B cell (primary cell): Measurements from ENCODE around the gene NYNRIN. TPM values are rescaled to one million over a fixed set of nuclear protein-coding genes. Genes with fewer than 3 reads are reported as not detected.
A peak's percentile ranks its signal among the peaks of the same experiment; 100 is the strongest.

ENCODE experiments used
- ATAC-seq: fragments of 200-7000 bp; cut with Tn5 transposase; one replicate; pipeline ENCODE4 v1.10.0; 2021; ENCODE audit warnings: low read depth, mild to moderate bottlenecking, moderate number of reproducible peaks, moderate library complexity
- CTCF ChIA-PET: fragments of 350-600 bp; sonication (Branson Sonifier 250); formaldehyde crosslinking; loops from one replicate; lab custom pipeline; 2021; ENCODE audit warnings: antibody characterized with exemption, inconsistent platforms; lab: Charles Lee
- POLR2A ChIA-PET: fragments of 350-600 bp; sonication (Branson Sonifier 250); formaldehyde crosslinking; loops from one replicate; lab custom pipeline; 2021; ENCODE audit warnings: antibody characterized with exemption; lab: Charles Lee
- DNase-seq: peaks from one replicate; pipeline ENCODE4 v3.0.0; 2013
- H2AFZ ChIP-seq: 2 replicates; pipeline ENCODE4 v1.6.1; 2012; ENCODE audit warnings: mild to moderate bottlenecking, low read depth, low read length; ENCODE audit not compliant: insufficient read depth, poor library complexity, severe bottlenecking
- H3K27ac ChIP-seq, 2 donors: 1 replicate in 1 of 2; 2 replicates in 1 of 2; pipeline ENCODE4 v1.5.1; 2012 to 2013; ENCODE audit warnings: low read length in 2 of 2, mild to moderate bottlenecking in 2 of 2, moderate library complexity in 1 of 2
- H3K27me3 ChIP-seq, 4 experiments: fragments of 200-600 bp in 1 of 4; sonication (generic) in 1 of 4; replicated peaks in 1 of 4; 1 replicate in 2 of 4; 2 replicates in 2 of 4; pipeline versions ENCODE4 v1.6.1 to v1.7.0; 2013 to 2016; ENCODE audit warnings: low read length in 3 of 4, mild to moderate bottlenecking in 2 of 4, mixed read lengths in 1 of 4, moderate library complexity in 1 of 4; ENCODE audit not compliant: insufficient read depth in 4 of 4, control insufficient read depth in 3 of 4; ENCODE audit errors: control extremely low read depth in 1 of 4
- H3K36me3 ChIP-seq, 2 experiments: replicated peaks in 1 of 2; 1 replicate in 1 of 2; 2 replicates in 1 of 2; pipeline versions ENCODE4 v1.6.1 to v1.7.1; 2013; ENCODE audit warnings: low read length in 1 of 2; ENCODE audit not compliant: insufficient read depth in 2 of 2, control insufficient read depth in 1 of 2; ENCODE audit errors: control extremely low read depth in 1 of 2, extremely low read depth in 1 of 2
- H3K4me1 ChIP-seq, 2 donors: fragments of 200-600 bp in 1 of 2; sonication (generic) in 1 of 2; 1 replicate in 1 of 2; 2 replicates in 1 of 2; pipeline versions ENCODE4 v1.5.1 to v1.6.1; 2013 to 2017; ENCODE audit warnings: low read length in 2 of 2; ENCODE audit not compliant: control insufficient read depth in 2 of 2, insufficient read depth in 2 of 2
- H3K4me2 ChIP-seq: replicated peaks from 2 replicates; pipeline ENCODE3; 2012; ENCODE audit warnings: mild to moderate bottlenecking, low read depth, low read length; ENCODE audit not compliant: poor library complexity, severe bottlenecking
- H3K4me3 ChIP-seq, 5 experiments: fragments of 200-600 bp in 1 of 5; sonication (generic) in 1 of 5; 1 replicate in 3 of 5; 2 replicates in 2 of 5; pipeline versions ENCODE4 v1.5.1 to v1.7.0; 2011 to 2016; ENCODE audit warnings: low read length in 4 of 5, mild to moderate bottlenecking in 4 of 5, low read depth in 2 of 5, control low read depth in 1 of 5, moderate library complexity in 1 of 5; ENCODE audit not compliant: insufficient read depth in 1 of 5; ENCODE audit errors: control extremely low read depth in 1 of 5, extremely low read depth in 1 of 5
- H3K79me2 ChIP-seq: fragments of 200-600 bp; sonication (generic); one replicate; pipeline ENCODE4 v1.6.0; 2016; ENCODE audit warnings: low read length; ENCODE audit not compliant: control insufficient read depth, insufficient read depth
- H3K9ac ChIP-seq: fragments of 200-600 bp; sonication (generic); 2 replicates; pipeline ENCODE4 v1.6.1; 2017; ENCODE audit warnings: mild to moderate bottlenecking, low read length, moderate library complexity
- H3K9me3 ChIP-seq, 3 donors: one replicate each; pipeline versions ENCODE4 v1.6.1 to v1.7.1; 2013; ENCODE audit warnings: low read length in 2 of 3; ENCODE audit not compliant: control insufficient read depth in 2 of 3, insufficient read depth in 1 of 3; ENCODE audit errors: control extremely low read depth in 1 of 3
- H4K20me1 ChIP-seq: 2 replicates; pipeline ENCODE4 v1.6.0; 2012; ENCODE audit warnings: mild to moderate bottlenecking, low read length; ENCODE audit not compliant: insufficient read depth, control insufficient read depth, poor library complexity, severe bottlenecking
- H3K27ac Mint-ChIP-seq: one replicate; pipeline ENCODE4 v1.8.0; 2021; ENCODE audit warnings: mixed read lengths
- H3K27me3 Mint-ChIP-seq: one replicate; pipeline ENCODE4 v1.8.0; 2021; ENCODE audit warnings: mixed read lengths
- H3K4me1 Mint-ChIP-seq: one replicate; pipeline ENCODE4 v1.8.0; 2021; ENCODE audit warnings: mixed read lengths
- H3K4me3 Mint-ChIP-seq: one replicate; pipeline ENCODE4 v1.8.0; 2021; ENCODE audit warnings: mixed read lengths
- H3K9me3 Mint-ChIP-seq: one replicate; pipeline ENCODE4 v1.8.0; 2022; ENCODE audit warnings: mixed read lengths; ENCODE audit not compliant: insufficient read depth
- EZH2 ChIP-seq: IDR thresholded peaks from 2 replicates; pipeline ENCODE4 v1.6.1; 2012; ENCODE audit warnings: borderline replicate concordance, low read depth, mild to moderate bottlenecking, moderate library complexity, low read length; ENCODE audit not compliant: insufficient read depth, poor library complexity, severe bottlenecking
- WGBS: methylation state at CpG from one replicate; pipeline ENCODE4 v1.1.5; 2013; ENCODE audit warnings: missing lambda C conversion rate; ENCODE audit not compliant: insufficient coverage; 5-methylcytosine and 5-hydroxymethylcytosine counted together
- intact Hi-C: fragments of 100-400 bp; cut with micrococcal nuclease; formaldehyde crosslinking; loops from one replicate; pipeline ENCODE4 v1.10.0; 2022
- polyA plus RNA-seq: library from polyadenylated mRNA; depleted of rRNA; stranded (reverse); fragments of >200 nt; gene quantifications from 2 replicates; pipeline ENCODE4 v1.2.3, GENCODE V29; 2012
- total RNA-seq, 2 donors: library from RNA; stranded (reverse); fragments of 120-200 nt in 1 of 2; gene quantifications; 1 replicate in 1 of 2; 2 replicates in 1 of 2; pipeline versions ENCODE4 v1.2.3 to v1.2.4, GENCODE V29; 2013 to 2022
- TF ChIP-seq, protein P1 (sequence below): fragments of 200-600 bp; IDR thresholded peaks from one replicate; pipeline ENCODE4 v1.8.0; 2022; ENCODE audit warnings: antibody characterized with exemption, mild to moderate bottlenecking

Gene NYNRIN
- total and polyA plus RNA-seq, 2 donors (not counting 1 experiment from before 2014, with no cell fraction given): 0.04 to 0.34 TPM

DNA sequence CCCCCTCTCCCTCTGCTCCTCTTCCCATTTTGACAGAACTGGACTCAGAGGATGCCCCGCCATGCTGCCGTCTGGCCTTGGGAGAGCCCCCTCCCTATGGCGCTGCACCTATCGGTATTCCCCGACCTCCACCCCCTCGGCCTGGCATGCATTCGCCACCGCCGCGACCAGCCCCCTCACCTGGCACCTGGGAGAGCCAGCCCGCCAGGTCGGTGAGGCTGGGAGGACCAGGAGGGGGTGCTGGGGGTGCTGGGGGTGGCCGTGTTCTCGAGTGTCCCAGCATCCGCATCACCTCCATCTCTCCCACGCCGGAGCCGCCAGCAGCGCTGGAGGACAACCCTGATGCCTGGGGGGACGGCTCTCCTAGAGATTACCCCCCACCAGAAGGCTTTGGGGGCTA is 29.3 kb upstream of the NYNRIN start:
- no peaks in the 10 kb centered on the region for H3K79me2 ChIP-seq
- peak; percentile 21 for DNase-seq
- H3K4me2 ChIP-seq: peak overlapping the region; percentile 86
- no peak overlapping the region for H3K9ac ChIP-seq
- ChIA-PET CTCF (interaction anchor here (1.1 kb wide), 1 partner anchor 62 kb away, joined by 3 read pairs; no protein-coding TSS in a partner anchor), POLR2A (interaction anchor here (0.7 to 2.2 kb wide), 2 partner anchors 61 to 62 kb away, joined by 3 to 5 read pairs; partner anchors contain the start of gene KHNYN)
- TF ChIP-seq, protein P1, sequence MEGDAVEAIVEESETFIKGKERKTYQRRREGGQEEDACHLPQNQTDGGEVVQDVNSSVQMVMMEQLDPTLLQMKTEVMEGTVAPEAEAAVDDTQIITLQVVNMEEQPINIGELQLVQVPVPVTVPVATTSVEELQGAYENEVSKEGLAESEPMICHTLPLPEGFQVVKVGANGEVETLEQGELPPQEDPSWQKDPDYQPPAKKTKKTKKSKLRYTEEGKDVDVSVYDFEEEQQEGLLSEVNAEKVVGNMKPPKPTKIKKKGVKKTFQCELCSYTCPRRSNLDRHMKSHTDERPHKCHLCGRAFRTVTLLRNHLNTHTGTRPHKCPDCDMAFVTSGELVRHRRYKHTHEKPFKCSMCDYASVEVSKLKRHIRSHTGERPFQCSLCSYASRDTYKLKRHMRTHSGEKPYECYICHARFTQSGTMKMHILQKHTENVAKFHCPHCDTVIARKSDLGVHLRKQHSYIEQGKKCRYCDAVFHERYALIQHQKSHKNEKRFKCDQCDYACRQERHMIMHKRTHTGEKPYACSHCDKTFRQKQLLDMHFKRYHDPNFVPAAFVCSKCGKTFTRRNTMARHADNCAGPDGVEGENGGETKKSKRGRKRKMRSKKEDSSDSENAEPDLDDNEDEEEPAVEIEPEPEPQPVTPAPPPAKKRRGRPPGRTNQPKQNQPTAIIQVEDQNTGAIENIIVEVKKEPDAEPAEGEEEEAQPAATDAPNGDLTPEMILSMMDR: no peak
- no peak for TF ChIP-seq EZH2
- intact Hi-C loops: loop anchor here (5.0 to 10.0 kb wide), 3 partner anchors 227 to 335 kb away; partner anchors contain the start of gene EMC9
- H3K9me3 ChIP-seq: no peaks in the 10 kb centered on the region
- H3K4me3 ChIP-seq: no peak overlapping the region
- 84% methylated on average over 5 of the region's 20 CpGs for WGBS
- H3K36me3 ChIP-seq: no peaks in the 10 kb centered on the region
- no peak for ATAC-seq
- peaks cover 0 to 30% (median 6%) of the 10 kb centered on the region in 4 experiments for H3K27me3 ChIP-seq
- Mint-ChIP-seq H3K9me3 (no peaks in the 10 kb centered on the region), H3K27me3 (peaks cover 6% of the 10 kb centered on the region), H3K27ac (peak overlapping the region; percentile 61), H3K4me3 (peak overlapping the region; percentile 60), H3K4me1 (peaks cover 32% of the 10 kb centered on the region)
- peaks cover 30 to 39% of the 10 kb centered on the region in 2 donors for H3K4me1 ChIP-seq
- peak overlapping the region in 1 of 2 donors; percentile 43 for H3K27ac ChIP-seq
- no peaks in the 10 kb centered on the region for H4K20me1 ChIP-seq
- H2AFZ ChIP-seq: no peak overlapping the region

DNA sequence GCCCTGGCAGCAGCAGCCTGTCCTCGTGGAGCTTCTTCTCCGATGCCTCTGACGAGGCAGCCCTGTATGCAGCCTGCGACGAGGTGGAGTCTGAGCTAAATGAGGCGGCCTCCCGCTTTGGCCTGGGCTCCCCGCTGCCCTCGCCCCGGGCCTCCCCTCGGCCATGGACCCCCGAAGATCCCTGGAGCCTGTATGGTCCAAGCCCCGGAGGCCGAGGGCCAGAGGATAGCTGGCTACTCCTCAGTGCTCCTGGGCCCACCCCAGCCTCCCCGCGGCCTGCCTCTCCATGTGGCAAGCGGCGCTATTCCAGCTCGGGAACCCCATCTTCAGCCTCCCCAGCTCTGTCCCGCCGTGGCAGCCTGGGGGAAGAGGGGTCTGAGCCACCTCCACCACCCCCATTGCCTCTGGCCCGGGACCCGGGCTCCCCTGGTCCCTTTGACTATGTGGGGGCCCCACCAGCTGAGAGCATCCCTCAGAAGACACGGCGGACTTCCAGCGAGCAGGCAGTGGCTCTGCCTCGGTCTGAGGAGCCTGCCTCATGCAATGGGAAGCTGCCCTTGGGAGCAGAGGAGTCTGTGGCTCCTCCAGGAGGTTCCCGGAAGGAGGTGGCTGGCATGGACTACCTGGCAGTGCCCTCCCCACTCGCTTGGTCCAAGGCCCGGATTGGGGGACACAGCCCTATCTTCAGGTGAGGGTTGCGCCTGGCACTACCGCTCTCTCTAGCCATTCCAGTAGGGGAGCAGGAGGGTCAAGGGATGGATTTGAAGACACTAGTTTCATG is 28.7 kb upstream of the NYNRIN start:
- ChIA-PET CTCF (interaction anchor here (0.5 to 2.0 kb wide), 5 partner anchors 37 to 67 kb away, joined by 3 to 10 read pairs (median 3); partner anchors contain the start of genes CBLN3 and KHNYN), POLR2A (interaction anchor here (0.7 to 2.2 kb wide), 3 partner anchors 49 to 61 kb away, joined by 3 to 5 read pairs (median 3); partner anchors contain the start of gene KHNYN)
- no peak overlapping the region for H3K27ac ChIP-seq
- H3K4me3 Mint-ChIP-seq: no peak overlapping the region
- H3K4me1 ChIP-seq: peaks cover 28 to 37% of the 10 kb centered on the region in 2 donors
- TF ChIP-seq, protein P1: no peak
- no peak for TF ChIP-seq EZH2
- 92% methylated on average over 28 of the region's 32 CpGs for WGBS
- no peak for ATAC-seq
- no peak overlapping the region for H3K9ac ChIP-seq
- no peaks in the 10 kb centered on the region for H4K20me1 ChIP-seq
- no peaks in the 10 kb centered on the region for H3K9me3 ChIP-seq
- H3K9me3 Mint-ChIP-seq: no peaks in the 10 kb centered on the region
- no peaks in the 10 kb centered on the region for H3K36me3 ChIP-seq
- H3K4me1 Mint-ChIP-seq: peaks cover 30% of the 10 kb centered on the region
- no peak overlapping the region for H3K4me3 ChIP-seq
- DNase-seq: peak; percentile 18
- H3K27me3 Mint-ChIP-seq: peaks cover 6% of the 10 kb centered on the region
- intact Hi-C loops: loop anchor here (5.0 to 10.0 kb wide), 3 partner anchors 228 to 335 kb away; partner anchors contain the start of gene EMC9
- H3K79me2 ChIP-seq: no peaks in the 10 kb centered on the region
- no peak overlapping the region for H3K27ac Mint-ChIP-seq
- peaks cover 0 to 30% (median 6%) of the 10 kb centered on the region in 4 experiments for H3K27me3 ChIP-seq
- H2AFZ ChIP-seq: no peak overlapping the region
- H3K4me2 ChIP-seq: no peak overlapping the region
